HG02981 (cell line): ENCODE results near the gene PKNOX2.

Source experiments
- ATAC-seq: cut with Tn5 transposase; IDR thresholded peaks from one replicate; pipeline ENCODE4 v1.9.1; 2021; ENCODE audit warnings: mild to moderate bottlenecking, moderate library complexity; ENCODE audit not compliant: unreplicated experiment

PKNOX2 gene

GRCh38 chr11:125228993-125229392 lies 64.4 kb downstream of the PKNOX2 start:
- ATAC-seq: no peak

- no peak for ATAC-seq
Measured at GRCh38 chr11:125229916-125230315, 65.4 kb downstream of the PKNOX2 start.

GRCh38 chr11:125233116-125233515 lies 68.6 kb downstream of the PKNOX2 start:
- no peak for ATAC-seq

- ATAC-seq: no peak
Measured at GRCh38 chr11:125233736-125234275, 69.3 kb downstream of the PKNOX2 start.

- ATAC-seq: no peak
Measured at GRCh38 chr11:125235071-125235471, 70.5 kb downstream of the PKNOX2 start.

- no peak for ATAC-seq
Measured at GRCh38 chr11:125236072-125236825, 71.7 kb downstream of the PKNOX2 start.

GRCh38 chr11:125239585-125240560 lies 75.3 kb downstream of the PKNOX2 start:
- no peak for ATAC-seq

GRCh38 chr11:125241104-125241503 lies 76.6 kb downstream of the PKNOX2 start:
- no peak for ATAC-seq

- ATAC-seq: no peak
Measured at GRCh38 chr11:125242141-125242775, 77.7 kb downstream of the PKNOX2 start.

GRCh38 chr11:125244166-125244565 lies 79.6 kb downstream of the PKNOX2 start:
- no peak for ATAC-seq

- no peak for ATAC-seq
Measured at GRCh38 chr11:125245299-125245698, 80.7 kb downstream of the PKNOX2 start.

GRCh38 chr11:125247431-125247830 lies 82.9 kb downstream of the PKNOX2 start:
- no peak for ATAC-seq

- ATAC-seq: no peak
Measured at GRCh38 chr11:125250318-125251213, 86.0 kb downstream of the PKNOX2 start.

GRCh38 chr11:125251214-125251545 lies 86.6 kb downstream of the PKNOX2 start:
- no peak for ATAC-seq

- ATAC-seq: no peak
Measured at GRCh38 chr11:125251956-125252355, 87.4 kb downstream of the PKNOX2 start.

GRCh38 chr11:125253289-125253688 lies 88.7 kb downstream of the PKNOX2 start:
- no peak for ATAC-seq

GRCh38 chr11:125253795-125254525 lies 89.4 kb downstream of the PKNOX2 start:
- ATAC-seq: no peak

GRCh38 chr11:125256541-125257189 lies 92.1 kb downstream of the PKNOX2 start:
- no peak for ATAC-seq

GRCh38 chr11:125257190-125257579 lies 92.6 kb downstream of the PKNOX2 start:
- no peak for ATAC-seq
